SK-N-SH treated with all-trans-retinoic acid at 6 μM for 48 hours (cell line): ENCODE measurements around the gene TNIK.

Source experiments
- ARNTL ChIP-seq: fragments of 450-650 bp; formaldehyde crosslinking; IDR thresholded peaks from 2 replicates; pipeline ENCODE4 v1.5.0; 2020; ENCODE audit warnings: low read depth, mild to moderate bottlenecking, moderate library complexity, borderline replicate concordance
- BACH2 ChIP-seq: fragments of 250-450 bp; sonication (Bioruptor Pico); IDR thresholded peaks from 2 replicates; pipeline ENCODE4 v1.9.0; 2021; ENCODE audit warnings: mild to moderate bottlenecking, borderline replicate concordance
- CREB5 ChIP-seq: fragments of 250-450 bp; sonication (Bioruptor Pico); IDR thresholded peaks from 2 replicates; pipeline ENCODE4 v1.5.1; 2020; ENCODE audit warnings: low read depth, mild to moderate bottlenecking, moderate library complexity
- CSRNP3 ChIP-seq: fragments of 250-450 bp; sonication (Bioruptor Pico); IDR thresholded peaks from 2 replicates; pipeline ENCODE4 v1.5.1; 2021; ENCODE audit warnings: mild to moderate bottlenecking, moderate library complexity
- ISL1 ChIP-seq: fragments of 250-450 bp; sonication (Bioruptor Pico); IDR thresholded peaks from 2 replicates; pipeline ENCODE4 v2.1.2; 2022; ENCODE audit warnings: mild to moderate bottlenecking, moderate library complexity
- PATZ1 ChIP-seq: fragments of 250-450 bp; sonication (Bioruptor Pico); IDR thresholded peaks from 2 replicates; pipeline ENCODE4 v1.8.0; 2020; ENCODE audit warnings: mild to moderate bottlenecking, moderate library complexity, borderline replicate concordance
- POU6F1 ChIP-seq: fragments of 250-450 bp; sonication (Bioruptor Pico); IDR thresholded peaks from 2 replicates; pipeline ENCODE4 v1.8.0; 2021; ENCODE audit warnings: low read depth, mild to moderate bottlenecking, moderate library complexity, borderline replicate concordance
- PPARA ChIP-seq: fragments of 250-450 bp; sonication (Bioruptor Pico); IDR thresholded peaks from 2 replicates; pipeline ENCODE4 v1.5.0; 2020; ENCODE audit warnings: mild to moderate bottlenecking, borderline replicate concordance
- RARB ChIP-seq: fragments of 250-450 bp; sonication (Bioruptor Pico); IDR thresholded peaks from 2 replicates; pipeline ENCODE4 v1.8.0; 2021; ENCODE audit warnings: mild to moderate bottlenecking, moderate library complexity
- SNAI2 ChIP-seq: fragments of 250-450 bp; sonication (Bioruptor Pico); IDR thresholded peaks from 2 replicates; pipeline ENCODE4 v1.5.0; 2020; ENCODE audit warnings: mild to moderate bottlenecking, moderate library complexity
- TCF4 ChIP-seq: fragments of 250-450 bp; sonication (Bioruptor Pico); IDR thresholded peaks from 2 replicates; pipeline ENCODE4 v1.8.0; 2021; ENCODE audit warnings: mild to moderate bottlenecking, moderate library complexity, borderline replicate concordance
- ZNF70 ChIP-seq: fragments of 450-650 bp; formaldehyde crosslinking; IDR thresholded peaks from 2 replicates; pipeline ENCODE4 v1.5.0; 2020; ENCODE audit warnings: mild to moderate bottlenecking, moderate library complexity
- ZNF8 ChIP-seq: fragments of 450-650 bp; formaldehyde crosslinking; IDR thresholded peaks from 2 replicates; pipeline ENCODE4 v1.5.0; 2020; ENCODE audit warnings: mild to moderate bottlenecking, moderate library complexity

GRCh38 chr3:171315101-171315500 is 145.1 kb downstream of the TNIK start:
- TF ChIP-seq CSRNP3 (CRISPR knock-in tag) = no peak
- TF ChIP-seq PPARA (CRISPR knock-in tag) = no peak
- TF ChIP-seq SNAI2 = no peak
- TF ChIP-seq RARB (CRISPR knock-in tag) = no peak
- no peak for TF ChIP-seq ISL1 (CRISPR knock-in tag)
- TF ChIP-seq ZNF70 = no peak
- TF ChIP-seq PATZ1 (CRISPR knock-in tag) = no peak
- TF ChIP-seq TCF4 (CRISPR knock-in tag) = no peak
- TF ChIP-seq CREB5 (CRISPR knock-in tag) = no peak
- no peak for TF ChIP-seq ZNF8 (CRISPR knock-in tag)
- TF ChIP-seq BACH2 (CRISPR knock-in tag) = no peak
- no peak for TF ChIP-seq POU6F1 (CRISPR knock-in tag)
- no peak for TF ChIP-seq ARNTL (CRISPR knock-in tag)
